Stimulated activated CD8-positive, alpha-beta memory T cell treated with anti-CD3 and anti-CD28 coated beads, Interleukin-7, amount 100 ng/mL, for 4 hours (primary cell): ENCODE measurements around the gene PANX3.

Source experiments
- DNase-seq, 2 donors: peaks; one replicate each; pipeline ENCODE4 v3.0.0-alpha.2; 2020; ENCODE audit warnings: low read depth in 2 of 2

The PANX3 gene

GRCh38 chr11:124612567-124613246 lies 1.5 kb downstream of the PANX3 start:
- no peak for DNase-seq

DNA sequence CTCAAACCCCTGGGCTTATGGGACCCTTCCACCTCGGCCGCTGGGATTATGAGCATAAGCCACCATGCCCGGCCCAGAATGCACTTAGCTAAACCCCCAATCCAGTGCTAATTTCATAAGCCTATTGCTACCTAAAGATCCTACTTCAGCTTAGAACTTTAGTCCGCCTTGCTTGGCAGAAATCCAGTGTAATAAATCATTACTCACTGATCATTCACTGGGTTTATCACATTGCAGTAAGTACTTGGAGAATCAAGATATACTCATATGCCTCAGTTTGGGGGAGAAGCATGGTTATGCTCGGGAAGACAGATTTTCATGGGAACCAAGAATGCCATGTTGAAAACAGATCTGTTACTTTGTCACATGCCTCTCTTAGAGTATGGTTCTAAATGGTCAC lies 7.6 kb downstream of the PANX3 start:
- DNase-seq: no peak

- peak; percentile 76 to 77 for DNase-seq
Measured at GRCh38 chr11:124622531-124623451, 11.6 kb downstream of the PANX3 start, which contains the start of gene TBRG1. Gene TBRG1 (plus strand): TSS chr11:124622864. CDS start chr11:124623084, 220 bp downstream.

GRCh38 chr11:124623861-124624525 lies 12.8 kb downstream of the PANX3 start:
- DNase-seq: no peak

- no peak for DNase-seq
Measured at GRCh38 chr11:124625504-124626168, 14.4 kb downstream of the PANX3 start.

DNA sequence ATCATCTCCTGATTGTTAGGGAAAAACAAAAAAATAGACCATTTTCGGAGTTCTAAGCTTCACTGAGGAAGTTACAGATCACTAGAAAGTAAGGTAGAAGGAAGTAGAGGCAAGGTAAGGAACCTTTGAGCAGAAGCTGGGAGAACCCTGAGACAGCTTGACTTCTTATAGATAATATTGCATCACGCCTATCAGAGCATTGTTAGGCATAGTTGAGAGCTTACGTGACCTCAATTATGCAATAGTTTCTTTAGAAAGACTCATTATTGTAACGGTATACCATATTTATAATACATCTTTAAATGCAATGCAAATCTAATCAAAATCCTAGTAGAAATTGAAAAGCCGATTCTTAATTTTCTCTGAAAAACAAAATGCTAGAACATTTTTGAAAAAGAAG lies 16.3 kb downstream of the PANX3 start:
- no peak for DNase-seq

DNA sequence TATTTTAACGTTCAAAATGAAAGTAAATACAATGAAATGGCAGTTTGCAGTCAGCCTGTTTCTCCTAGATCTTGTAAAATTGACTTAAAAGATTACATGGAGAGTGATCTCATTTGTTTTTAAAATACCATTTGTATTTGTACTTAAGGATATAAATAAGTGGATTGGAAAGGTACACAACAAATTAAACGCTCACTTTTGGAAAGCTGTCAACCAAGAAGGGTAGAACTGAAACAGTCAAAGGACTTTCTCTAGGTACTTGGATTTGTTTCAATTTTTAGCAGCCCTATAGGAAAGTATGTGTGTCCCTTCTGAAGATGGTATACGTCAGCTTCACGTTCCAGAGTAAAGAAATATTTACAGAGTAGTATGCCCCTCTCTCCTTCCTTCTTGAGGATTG lies 18.7 kb downstream of the PANX3 start:
- DNase-seq: no peak

DNA sequence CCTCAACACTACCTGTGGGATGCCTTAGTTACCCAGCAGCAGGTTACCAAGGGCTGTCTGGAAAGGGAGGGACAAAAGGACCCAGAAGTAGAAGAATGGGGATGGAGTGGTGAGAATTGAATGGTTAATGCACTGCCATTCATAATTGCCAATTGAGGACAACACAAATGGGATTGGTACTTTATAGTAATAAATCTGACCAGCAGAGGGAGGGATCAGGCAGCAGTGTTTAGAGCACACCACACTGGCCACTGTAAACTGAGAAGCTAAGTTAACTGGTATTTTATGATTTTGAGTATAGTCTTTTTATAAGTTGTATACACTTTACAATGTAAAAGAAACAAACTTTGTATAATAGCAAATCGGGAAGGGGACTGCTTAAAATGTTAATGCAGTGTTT lies 22.1 kb downstream of the PANX3 start:
- no peak for DNase-seq

DNA sequence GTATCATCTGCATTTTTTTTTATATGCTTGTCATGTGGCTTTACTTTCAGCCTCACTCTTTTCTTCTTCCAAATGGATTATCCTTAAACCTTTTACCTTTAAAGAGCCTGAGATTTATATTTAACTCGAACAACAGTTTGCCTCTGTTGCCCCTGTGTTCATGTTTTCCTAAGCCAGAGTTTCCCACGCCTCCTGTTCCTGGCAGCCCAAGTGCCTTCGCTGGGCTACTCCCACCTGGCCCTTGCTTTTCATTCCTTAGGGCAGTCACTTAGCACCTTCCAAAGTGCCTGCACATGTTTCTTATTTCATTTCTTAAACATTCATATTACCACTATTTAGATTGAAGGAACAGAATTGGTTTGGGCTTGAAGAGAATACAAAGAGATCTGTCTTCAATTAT lies 24.7 kb downstream of the PANX3 start:
- DNase-seq: no peak

GRCh38 chr11:124638500-124638899 lies 27.3 kb downstream of the PANX3 start:
- no peak for DNase-seq

DNA sequence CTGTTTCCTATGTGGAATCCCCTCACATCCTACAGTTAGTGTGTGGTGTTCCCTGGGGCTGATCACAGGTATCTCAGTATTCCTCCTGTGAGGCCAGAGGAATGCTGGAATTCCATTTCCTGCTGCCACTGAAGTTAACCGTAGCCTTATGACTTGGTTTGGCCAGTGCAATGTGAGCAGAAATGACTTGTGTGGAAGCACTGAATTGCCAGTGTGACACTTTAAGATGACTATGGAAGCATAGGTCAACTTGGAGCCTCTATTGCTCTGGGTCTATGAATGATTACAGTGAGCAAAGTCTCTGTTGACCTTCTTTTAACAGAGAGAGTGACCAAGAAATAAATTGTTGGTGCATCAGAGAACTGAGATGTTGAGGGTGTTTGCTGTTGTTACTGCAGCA lies 28.0 kb downstream of the PANX3 start:
- no peak for DNase-seq

GRCh38 chr11:124640666-124641065 lies 29.4 kb downstream of the PANX3 start:
- DNase-seq: no peak

GRCh38 chr11:124642628-124643027 lies 31.4 kb downstream of the PANX3 start:
- no peak for DNase-seq

DNA sequence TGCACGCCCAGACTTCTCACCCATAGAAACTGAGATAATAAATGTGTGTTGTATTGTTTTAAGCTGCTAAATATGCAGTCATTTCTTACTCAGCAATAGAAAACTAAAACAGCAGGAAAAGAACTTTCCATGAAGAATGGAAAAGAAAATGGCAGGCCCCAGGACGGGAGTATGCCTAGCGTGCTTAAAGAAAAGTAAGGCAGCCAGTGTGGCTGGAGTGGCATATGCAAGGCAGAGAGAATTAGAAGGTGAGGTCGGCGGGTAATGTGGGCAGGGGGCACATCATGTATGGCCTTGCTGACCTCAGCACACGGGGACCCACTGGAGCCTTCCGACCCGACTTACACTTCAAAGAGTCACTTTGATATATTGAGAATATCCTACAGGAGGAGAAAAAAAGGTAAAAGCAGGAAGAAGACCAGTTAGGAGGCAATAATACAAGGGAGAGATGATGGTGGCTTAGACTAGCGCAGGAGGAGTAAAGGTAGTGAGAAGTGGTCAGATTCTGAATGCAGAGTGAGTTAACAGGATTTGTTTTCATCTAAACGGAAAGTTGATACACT lies 31.9 kb downstream of the PANX3 start:
- DNase-seq: no peak

- no peak for DNase-seq
Measured at GRCh38 chr11:124643605-124644425, 32.6 kb downstream of the PANX3 start.

DNA sequence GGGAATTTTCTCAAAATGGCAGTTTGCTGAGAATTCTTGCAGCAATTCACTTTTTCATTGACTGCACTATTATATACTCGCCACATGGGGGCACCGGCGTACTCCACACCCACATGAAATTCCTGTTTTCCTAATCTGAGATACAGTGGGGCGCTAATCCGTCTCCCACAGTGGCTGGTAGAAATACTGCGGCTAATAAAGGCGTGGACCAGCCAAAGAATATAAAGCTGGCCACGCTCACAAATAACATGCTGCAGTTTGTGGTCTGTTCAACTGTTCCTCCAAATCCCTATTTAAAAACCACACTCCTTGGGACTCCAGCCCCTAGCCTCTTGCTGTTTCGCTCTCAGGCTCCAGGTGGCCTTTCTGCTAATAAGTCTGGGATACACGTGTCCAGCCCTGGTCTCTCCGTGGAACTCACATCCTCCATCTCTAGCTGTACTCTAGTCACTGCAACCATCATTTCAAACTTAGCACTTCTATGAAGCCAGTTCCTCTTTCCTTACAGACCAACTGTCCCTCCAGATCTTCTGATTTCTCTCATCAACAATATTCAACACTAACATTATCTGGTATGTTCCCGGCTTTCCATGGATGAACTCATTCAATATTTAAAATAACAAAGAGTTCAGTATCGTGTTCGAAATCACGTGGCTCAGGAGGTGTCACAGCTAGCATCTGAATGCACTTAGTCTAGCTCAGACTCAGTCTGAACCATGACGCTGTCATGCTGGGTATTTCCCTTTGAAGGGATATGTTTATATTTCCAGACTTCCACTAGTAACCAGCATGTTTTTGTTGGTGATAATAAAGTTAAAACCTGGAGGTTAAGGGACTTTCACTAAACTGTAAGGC lies 33.4 kb downstream of the PANX3 start:
- peak in 1 of 2 donors; percentile 7 for DNase-seq

DNA sequence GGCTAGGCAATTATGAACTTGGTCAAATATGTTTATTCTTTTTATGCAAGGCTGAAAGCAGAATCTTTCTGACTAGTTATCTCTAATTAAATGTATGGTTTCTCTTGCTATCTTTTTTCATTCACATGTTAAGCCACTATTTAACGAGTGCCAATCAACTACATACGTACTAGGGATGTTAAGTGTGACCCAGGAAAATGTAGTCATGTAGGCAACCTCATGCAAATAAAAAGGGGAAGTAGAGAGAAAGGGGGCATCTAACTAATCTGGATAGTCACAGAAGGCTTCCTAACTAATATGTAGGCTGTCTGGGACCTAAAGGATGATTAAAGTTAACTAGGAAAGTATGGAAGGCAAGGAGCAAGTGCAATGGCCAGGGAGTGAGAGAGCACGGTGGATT lies 34.9 kb downstream of the PANX3 start:
- DNase-seq: no peak

DNA sequence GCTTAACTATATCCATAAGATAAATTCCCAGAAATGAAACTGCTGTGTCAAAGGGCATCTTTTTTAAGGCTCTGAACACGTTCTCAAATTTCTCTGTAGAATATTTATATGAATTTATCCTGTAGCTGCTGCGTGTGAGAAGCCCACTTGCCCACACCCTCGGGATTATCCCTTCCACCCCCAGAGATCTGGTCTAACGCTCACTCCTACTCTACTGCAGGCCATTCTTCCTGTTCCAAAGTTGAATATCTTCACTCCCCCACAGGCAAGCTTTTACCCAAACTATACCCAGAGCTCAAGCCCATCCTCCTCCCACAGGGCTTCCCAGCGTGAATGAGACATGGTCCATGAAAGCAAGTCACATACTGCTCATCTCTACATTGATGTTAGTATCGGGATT lies 37.4 kb downstream of the PANX3 start:
- no peak for DNase-seq

DNA sequence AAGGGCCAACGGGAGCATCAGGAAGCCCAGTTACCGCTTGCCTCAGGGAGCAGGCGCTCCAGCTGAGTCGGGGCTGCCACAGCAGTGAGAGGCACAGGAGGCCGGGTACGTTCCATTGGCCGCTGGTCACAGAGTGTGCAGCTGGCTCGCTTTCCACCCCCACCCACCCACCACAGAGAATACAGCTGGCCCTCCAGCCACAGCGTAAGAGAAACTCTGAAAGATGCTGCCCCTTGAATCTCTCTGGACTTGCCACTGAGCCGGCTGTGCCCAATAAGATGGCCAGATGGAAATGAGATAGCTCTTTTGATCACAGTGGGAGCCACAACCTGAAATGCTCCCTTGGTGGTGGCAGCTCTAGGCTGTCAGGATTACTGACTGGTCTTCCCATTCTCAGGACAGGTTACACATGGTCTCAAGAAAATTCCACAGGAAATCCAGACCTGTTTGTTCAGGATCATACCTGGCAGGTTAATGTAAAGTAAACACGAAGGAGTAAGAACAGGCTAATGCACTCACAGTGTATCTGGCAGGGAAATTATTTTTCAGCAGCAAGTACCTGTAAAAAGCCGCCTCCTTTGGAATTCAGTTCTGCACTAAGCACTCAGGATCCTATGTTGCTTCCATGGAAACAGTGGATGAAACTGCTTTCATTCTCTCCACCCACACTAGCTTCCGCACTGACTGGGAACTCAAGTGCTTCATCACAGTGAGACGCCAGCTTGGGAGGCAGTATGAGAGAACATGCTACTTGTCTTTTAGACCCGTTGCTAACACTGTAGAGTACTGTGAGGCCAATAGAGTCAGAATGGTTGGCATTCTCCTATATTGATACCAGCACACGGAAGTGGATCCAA lies 45.8 kb downstream of the PANX3 start:
- no peak for DNase-seq
